IPS-NIHi7 (cell line): ENCODE results near the gene NME9.

Source experiments
- DNase-seq: peaks from one replicate; pipeline ENCODE4 v3.0.0; 2012; ENCODE audit warnings: mixed read lengths; ENCODE audit errors: extremely low spot score

The NME9 gene

DNA sequence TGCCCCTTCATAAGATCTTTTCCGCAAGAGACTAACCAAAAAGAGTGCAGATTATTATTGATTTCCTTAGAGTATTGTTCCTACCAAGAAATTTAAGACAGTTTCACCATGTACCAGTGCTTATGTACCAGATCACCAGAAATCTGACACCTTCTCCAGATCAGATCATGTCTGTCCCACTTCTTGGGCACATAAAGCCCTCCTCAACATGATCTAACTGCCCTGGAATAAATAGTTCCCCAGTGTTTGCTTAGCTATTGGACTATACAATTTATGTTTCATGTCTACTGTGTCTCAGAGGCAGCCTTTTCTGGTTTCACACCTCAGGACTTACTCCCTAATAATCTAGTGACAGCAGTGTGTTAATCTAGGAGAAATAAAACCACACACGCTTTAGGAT is 46.8 kb downstream of the NME9 start:
- DNase-seq = no peak

DNA sequence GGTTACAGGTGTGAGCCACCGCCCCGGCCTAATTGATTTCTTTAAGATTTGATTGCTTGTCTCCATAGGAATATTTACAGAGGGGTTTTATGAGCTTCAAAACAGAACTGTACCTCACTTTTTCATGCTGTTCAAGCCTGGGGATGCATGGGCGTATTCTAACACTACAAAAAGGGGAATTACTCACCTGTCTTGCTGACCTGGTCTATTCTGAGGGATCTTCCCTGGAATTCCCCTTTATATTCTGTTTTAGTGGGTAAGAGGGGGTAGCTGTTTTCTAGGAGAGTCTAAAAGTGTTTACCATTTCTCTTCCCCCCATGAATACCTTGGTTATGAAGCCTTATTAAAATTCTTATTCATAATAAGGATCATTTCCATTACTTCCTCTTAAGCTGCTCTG is 48.1 kb downstream of the NME9 start:
- no peak for DNase-seq

DNA sequence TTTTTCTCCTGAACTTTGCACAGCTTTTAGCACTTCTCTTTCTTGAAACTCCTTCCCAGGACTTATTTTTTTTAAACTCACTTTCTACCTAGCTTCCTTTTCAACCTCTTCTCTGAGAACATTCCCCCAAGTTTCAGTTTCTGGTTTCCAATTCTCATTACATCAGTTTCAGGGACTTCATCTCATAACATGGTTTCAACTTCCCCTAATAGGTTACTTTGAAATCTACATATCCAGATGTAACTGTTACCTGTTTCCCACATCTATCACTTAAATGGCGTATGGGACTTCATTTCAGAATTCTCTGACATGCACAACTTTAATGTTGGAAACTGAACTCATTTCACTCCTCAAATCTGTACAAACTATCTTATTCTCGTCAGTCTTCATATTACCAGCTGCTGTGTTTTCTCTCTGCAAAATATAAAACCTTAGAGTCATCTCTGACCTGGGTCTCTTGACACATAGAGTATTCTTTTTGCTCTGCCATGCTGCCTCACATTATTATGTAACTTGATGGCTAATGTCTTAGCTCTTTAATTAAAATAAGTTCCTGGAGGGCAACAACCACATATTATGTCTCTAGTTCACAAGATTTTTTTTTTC is 58.4 kb downstream of the NME9 start:
- no peak for DNase-seq

DNA sequence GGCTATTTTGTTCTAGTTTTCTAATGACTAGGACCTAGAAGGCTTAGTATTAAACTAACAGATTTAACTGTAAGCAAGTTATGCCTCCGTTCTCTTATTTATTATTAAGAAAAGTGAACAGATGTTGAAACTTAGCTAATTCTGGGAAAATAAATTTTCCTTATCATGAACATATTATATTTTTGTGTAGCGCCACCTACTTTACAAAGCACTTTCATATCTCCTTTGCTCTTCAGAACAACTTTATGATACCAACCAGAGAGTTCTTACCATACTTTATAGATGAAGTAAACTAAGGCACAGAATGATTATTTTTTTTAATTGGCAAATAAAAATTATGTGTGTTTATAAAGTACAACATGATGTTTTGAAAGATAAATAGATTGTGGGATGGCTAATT is 59.4 kb downstream of the NME9 start:
- DNase-seq = no peak

DNA sequence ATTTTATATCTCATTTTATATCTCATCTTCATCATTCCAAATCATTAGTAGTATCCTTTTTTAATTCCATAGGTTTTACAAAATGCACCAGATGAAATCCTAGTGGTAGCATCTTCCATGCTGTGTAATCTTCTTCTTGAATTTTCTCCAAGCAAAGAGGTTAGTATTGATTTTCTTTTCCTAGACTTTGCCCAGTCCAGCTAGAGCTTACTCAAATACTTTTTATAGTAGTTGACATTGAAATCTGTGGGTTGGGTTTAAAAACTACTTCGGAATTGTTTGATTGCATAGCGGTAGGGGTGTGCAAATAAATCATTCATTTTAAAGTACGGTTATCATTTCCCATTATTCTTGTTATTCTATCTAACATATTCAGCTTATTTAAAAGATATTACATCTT is 62.6 kb downstream of the NME9 start:
- no peak for DNase-seq

DNA sequence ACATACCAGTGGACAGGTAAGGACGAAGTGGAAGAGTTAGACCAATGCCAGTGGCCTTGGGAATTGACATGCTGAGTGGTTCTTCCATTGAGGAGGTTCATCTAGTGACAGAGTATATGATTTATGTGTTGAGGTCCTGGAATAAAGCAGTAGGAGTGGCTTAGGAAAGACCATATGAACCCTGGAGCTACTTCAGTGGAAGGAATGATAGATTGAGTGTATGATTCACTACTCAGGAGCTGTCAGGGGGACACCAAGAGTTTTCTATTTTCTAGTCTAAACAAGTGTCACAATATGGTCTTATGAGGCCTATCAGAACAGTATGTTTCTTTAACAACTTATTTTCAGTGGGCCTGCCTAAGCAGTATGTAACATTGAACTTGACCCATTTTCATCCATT is 63.9 kb downstream of the NME9 start:
- DNase-seq = no peak

DNA sequence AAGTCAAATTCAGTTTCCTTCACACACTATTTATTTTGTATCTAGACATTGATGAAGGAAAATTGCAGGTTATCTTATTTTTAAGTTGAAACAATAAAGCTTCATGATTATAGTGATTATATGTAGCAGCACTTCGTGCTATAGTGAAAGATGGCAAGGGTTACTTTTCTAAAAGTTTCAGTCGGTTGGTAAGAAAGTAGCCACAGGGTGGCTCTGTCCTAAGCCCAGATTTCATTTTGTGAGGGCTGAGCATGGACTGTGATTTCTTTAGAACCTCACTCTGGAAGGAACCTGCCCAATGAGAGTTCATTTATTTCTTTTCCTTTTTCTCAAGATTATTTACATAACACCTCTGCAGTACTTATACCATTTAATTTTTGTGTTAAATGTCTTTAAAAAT is 66.5 kb downstream of the NME9 start:
- DNase-seq = no peak

DNA sequence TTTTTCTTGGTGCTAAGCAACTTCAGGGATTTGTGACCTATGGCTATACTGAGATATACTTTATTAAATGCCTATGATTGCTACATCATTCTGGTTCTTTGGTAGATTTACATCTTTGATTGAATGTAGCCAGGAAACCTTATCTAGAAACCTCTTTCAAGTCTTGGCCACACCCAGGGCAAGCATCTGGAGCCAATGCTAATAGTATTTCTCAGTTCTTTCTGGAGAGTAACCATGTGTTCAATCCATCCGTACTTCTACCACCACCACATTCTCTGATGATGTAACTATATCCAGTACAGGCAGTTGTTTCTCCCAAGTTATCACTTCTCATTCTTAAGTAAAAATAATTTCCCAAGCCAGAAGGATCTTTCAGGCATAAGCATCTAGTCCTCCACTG is 69.0 kb downstream of the NME9 start:
- no peak for DNase-seq

DNA sequence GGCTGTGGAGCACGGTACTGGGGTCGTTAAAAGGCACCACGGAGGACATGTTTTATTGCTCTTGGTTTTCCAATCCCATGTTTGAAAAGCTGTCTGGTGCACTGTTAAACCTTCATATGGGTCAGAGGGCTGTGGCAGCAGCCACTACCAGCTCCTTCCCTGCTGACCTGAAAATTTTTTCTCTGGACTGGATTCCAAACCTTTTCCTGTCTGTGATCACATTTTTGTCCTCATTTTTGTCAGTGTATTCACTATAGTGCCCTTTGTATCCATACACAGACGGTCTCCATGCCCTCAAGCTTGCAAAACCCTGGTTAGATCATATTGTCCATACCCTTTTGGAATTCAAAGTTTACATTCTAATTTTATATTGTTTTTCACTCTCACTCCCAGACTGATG is 70.5 kb downstream of the NME9 start:
- no peak for DNase-seq

DNA sequence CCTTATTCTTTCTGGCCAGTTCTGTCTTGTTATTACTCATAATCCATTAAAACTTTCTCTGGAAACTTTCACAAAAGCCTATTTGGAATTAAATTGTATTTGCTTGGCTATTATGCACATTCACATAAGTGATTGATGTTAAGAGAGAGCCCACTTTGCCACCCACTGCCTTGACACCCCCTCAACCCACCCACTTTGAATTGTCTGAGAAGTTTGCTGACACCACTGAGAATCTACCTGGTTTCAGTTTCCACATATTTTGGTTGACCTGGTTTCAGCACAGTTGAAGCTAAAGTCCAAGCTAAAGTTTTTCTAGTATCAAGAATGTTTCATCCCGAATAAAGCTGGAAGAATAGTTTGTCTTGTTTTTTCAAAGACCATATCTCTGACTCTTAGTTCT is 71.7 kb downstream of the NME9 start:
- no peak for DNase-seq

DNA sequence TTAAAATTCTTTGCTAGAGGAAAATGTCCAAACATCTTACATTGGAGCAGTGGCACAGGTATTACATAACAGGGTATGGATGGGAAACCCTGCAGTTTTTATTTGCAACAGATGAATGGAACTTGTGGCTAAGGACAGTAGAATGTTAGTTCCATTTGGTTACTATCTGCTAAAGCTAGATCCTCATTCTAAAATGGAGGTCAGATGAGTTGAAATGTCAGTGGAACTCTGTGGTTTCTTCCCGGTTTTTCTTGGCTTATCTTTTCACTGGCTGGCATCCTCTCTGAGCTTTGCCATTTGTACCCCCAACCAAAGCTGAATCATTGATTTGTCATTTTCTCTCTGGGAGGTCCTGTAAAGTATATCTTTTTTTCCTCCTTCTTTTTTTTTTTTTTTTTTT is 73.6 kb downstream of the NME9 start:
- DNase-seq = no peak

DNA sequence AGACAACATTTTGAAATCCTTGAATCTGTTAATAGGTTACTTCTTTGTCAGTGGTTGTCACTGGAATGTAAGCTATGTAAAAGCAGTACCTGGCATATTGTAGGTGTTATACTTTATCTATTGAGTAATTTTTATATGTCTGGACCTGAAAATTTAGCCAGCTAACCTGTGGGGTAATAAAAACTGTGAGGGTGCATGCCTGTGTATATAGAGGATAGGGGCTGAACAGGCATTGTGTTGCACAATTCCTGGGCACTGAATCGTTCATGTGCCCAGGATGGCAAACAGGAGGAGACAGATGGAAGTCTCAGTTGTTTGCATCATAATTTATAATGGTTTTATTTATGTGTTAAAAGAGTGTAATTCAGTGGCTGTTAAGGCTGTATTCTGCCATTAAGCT is 75.4 kb downstream of the NME9 start:
- DNase-seq = no peak

DNA sequence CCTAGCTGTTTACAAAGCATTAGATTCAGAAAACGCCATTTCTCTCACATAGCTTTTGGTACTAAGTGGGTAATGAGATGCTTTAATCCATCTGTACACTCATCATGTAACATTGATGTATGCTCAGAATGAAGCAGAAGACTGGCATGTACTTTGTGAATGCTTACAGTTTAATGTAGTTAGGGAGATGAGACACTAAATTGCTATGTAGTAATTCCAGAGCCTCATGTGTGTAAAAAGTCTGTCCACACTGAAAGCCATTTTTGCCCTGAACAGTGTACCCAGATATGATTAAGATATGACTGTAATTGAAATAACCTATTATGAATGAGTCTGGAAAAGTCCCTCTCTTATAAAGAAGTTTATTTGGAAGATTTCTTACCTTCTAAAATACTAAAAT is 76.0 kb downstream of the NME9 start:
- no peak for DNase-seq
